GM13976 (cell line): ENCODE data around the gene CAPN2.

Experiments used
- DNase-seq: peaks from one replicate; pipeline ENCODE4 v3.0.0; 2012; ENCODE audit warnings: low spot score
- in situ Hi-C: fragments of 300-500 bp; cut with MboI; formaldehyde crosslinking; loops from one replicate; pipeline ENCODE4 v1.12.0; 2022; ENCODE audit warnings: low sequenced_read_pairs, mixed read lengths, inconsistent platforms; ENCODE audit not compliant: unreplicated experiment
- TF ChIP-seq, protein P1 (sequence below): IDR thresholded peaks from 2 replicates; pipeline ENCODE4 v1.5.1; 2012; ENCODE audit warnings: borderline replicate concordance, mild to moderate bottlenecking; ENCODE audit not compliant: insufficient read depth; ENCODE audit errors: extremely low read depth, missing control alignments, control extremely low read depth

CAPN2 gene

DNA sequence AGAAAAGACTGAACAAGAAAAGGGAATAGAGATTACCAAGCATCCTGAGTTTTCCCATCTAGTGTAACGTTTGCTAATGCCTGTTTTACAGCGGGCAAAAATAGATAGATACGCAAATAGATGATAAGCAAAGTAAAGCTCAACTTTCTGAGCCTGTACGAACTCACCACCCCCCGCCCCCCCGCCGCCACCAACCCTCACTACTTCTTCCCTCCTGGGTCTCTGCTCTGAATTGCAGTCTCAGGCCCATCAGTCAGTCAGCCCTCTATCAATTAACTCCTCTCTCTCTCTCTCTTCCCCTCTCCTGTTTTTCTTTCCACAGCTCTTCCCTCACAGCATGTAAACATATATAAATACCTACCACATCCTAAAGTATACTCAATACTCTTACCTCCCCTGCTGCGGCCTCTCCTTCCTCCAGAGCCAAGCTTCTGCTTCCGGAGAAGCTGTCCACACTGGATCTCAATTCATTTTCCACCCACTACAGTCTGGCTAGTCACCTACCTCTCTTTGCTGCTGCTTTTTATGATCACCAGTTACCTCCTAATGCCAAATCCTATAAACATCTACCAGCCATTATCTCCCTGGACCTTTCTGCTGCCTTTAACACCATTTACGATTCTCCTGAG lies 64.6 kb downstream of the CAPN2 start:
- no peak for DNase-seq
- in situ Hi-C loops, result no loop called here
- TF ChIP-seq, protein P1, sequence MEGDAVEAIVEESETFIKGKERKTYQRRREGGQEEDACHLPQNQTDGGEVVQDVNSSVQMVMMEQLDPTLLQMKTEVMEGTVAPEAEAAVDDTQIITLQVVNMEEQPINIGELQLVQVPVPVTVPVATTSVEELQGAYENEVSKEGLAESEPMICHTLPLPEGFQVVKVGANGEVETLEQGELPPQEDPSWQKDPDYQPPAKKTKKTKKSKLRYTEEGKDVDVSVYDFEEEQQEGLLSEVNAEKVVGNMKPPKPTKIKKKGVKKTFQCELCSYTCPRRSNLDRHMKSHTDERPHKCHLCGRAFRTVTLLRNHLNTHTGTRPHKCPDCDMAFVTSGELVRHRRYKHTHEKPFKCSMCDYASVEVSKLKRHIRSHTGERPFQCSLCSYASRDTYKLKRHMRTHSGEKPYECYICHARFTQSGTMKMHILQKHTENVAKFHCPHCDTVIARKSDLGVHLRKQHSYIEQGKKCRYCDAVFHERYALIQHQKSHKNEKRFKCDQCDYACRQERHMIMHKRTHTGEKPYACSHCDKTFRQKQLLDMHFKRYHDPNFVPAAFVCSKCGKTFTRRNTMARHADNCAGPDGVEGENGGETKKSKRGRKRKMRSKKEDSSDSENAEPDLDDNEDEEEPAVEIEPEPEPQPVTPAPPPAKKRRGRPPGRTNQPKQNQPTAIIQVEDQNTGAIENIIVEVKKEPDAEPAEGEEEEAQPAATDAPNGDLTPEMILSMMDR, result no peak

DNA sequence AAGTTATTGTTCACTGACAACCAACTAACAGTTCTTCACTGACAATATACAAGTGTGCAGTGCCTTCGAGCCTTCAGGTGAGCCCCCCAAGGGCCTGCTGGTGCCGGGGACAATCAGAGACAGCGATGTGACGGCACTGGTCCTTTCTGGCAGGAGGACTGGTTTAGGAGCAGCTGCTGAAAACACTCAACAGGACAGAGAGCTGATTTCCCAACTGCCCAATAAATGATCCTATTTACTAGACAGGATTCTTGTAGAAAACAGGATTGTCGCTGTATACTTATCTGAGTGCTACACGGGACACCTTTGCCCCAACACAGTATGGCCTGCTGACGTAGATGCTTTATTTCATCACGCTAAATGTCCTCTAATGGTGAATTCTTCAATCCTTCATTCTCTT lies 68.0 kb downstream of the CAPN2 start:
- DNase-seq, result no peak
- TF ChIP-seq, protein P1, result no peak
- in situ Hi-C loops, result no loop called here

GRCh38 chr1:223780949-223781348 lies 68.6 kb downstream of the CAPN2 start:
- in situ Hi-C loops, result no loop called here
- TF ChIP-seq, protein P1, result no peak

GRCh38 chr1:223783676-223784075 lies 71.3 kb downstream of the CAPN2 start:
- TF ChIP-seq, protein P1, result no peak
- in situ Hi-C loops, result no loop called here
- no peak for DNase-seq

More at GRCh38 chr1:223780949-223781348, 68.6 kb downstream of the CAPN2 start:
- DNase-seq, result no peak

GRCh38 chr1:223784541-223784940 lies 72.2 kb downstream of the CAPN2 start:
- in situ Hi-C loops, result no loop called here
- TF ChIP-seq, protein P1, result no peak

DNA sequence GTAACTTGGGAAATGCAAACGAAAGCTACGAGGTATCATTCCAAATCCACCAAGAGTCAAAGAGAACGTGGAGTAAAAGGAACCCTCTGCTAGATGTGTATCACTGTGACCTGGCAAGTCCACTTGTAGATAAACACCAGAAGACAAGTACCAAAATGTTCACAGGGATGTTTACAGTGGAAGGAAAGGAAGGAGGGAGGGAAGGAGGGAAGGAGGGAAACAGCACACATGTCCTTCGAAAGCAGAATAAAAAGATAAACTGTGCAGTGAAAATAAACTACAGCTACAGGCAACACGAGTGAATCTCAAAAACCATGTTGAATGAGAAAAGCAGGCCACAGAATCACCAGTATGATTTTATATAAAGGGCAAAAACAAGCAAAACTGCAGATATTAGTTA lies 73.5 kb downstream of the CAPN2 start:
- no peak for DNase-seq
- TF ChIP-seq, protein P1, result no peak
- in situ Hi-C loops, result no loop called here

More at GRCh38 chr1:223784541-223784940, 72.2 kb downstream of the CAPN2 start:
- DNase-seq, result no peak
